NCI-H1105 treated with DMSO at 0.1 percent for 48 hours (cell line): ENCODE measurements around the gene NHSL2.

Experiments
- DNase-seq: peaks from one replicate; lab custom pipeline; 2025; lab: John Stamatoyannopoulos, UW

Gene NHSL2

GRCh38 chrX:72019487-72019886 is 108.8 kb downstream of the NHSL2 start:
- no peak for DNase-seq

- DNase-seq = no peak
Measured at GRCh38 chrX:72020204-72020603, 109.6 kb downstream of the NHSL2 start.

- no peak for DNase-seq
Measured at GRCh38 chrX:72020788-72021187, 110.1 kb downstream of the NHSL2 start.

- no peak for DNase-seq
Measured at GRCh38 chrX:72021975-72022374, 111.3 kb downstream of the NHSL2 start.

GRCh38 chrX:72023071-72023470 is 112.4 kb downstream of the NHSL2 start:
- no peak for DNase-seq

GRCh38 chrX:72025236-72025770 is 114.7 kb downstream of the NHSL2 start:
- no peak for DNase-seq

- DNase-seq = no peak
Measured at GRCh38 chrX:72026341-72027023, 115.8 kb downstream of the NHSL2 start.

GRCh38 chrX:72027024-72027913 is 116.6 kb downstream of the NHSL2 start:
- no peak for DNase-seq

GRCh38 chrX:72027914-72028307 is 117.3 kb downstream of the NHSL2 start:
- DNase-seq = no peak

- no peak for DNase-seq
Measured at GRCh38 chrX:72028701-72029470, 118.2 kb downstream of the NHSL2 start.

- no peak for DNase-seq
Measured at GRCh38 chrX:72029483-72030411, 119.1 kb downstream of the NHSL2 start.

GRCh38 chrX:72030431-72030830 is 119.8 kb downstream of the NHSL2 start:
- DNase-seq = no peak

GRCh38 chrX:72031118-72031517 is 120.5 kb downstream of the NHSL2 start:
- DNase-seq = no peak

GRCh38 chrX:72031634-72032033 is 121.0 kb downstream of the NHSL2 start:
- no peak for DNase-seq

GRCh38 chrX:72037601-72038000 is 127.0 kb downstream of the NHSL2 start:
- DNase-seq = no peak

GRCh38 chrX:72038016-72038415 is 127.4 kb downstream of the NHSL2 start:
- no peak for DNase-seq

GRCh38 chrX:72038868-72039267 is 128.2 kb downstream of the NHSL2 start:
- no peak for DNase-seq

GRCh38 chrX:72040506-72040905 is 129.9 kb downstream of the NHSL2 start:
- no peak for DNase-seq

GRCh38 chrX:72041176-72041575 is 130.5 kb downstream of the NHSL2 start:
- DNase-seq = no peak

- DNase-seq = no peak
Measured at GRCh38 chrX:72041871-72042851, 131.5 kb downstream of the NHSL2 start.
